ENCODE results near the gene LGALS9B. TPM values are rescaled to one million over a fixed set of nuclear protein-coding genes. Genes with fewer than 3 reads are reported as not detected.
"Not testable (repeated sequence)": the region's sequence is repeated elsewhere in the genome, so short reads cannot be mapped to it uniquely, and the experiment has no call there.

LGALS9B gene
- not detected for total RNA-seq
- long read RNA-seq = 0 reads

GRCh38 chr17:20467447-20467846 is at the start of gene LGALS9B:
LGALS9B (minus strand) TSS chr17:20467539; CDS start chr17:20467470, 69 bp downstream.
- ATAC-seq; DNase-seq; intact Hi-C loops (cut with DNase I): not testable (repeated sequence)

GRCh38 chr17:20516986-20517385 is 49.6 kb upstream of the LGALS9B start:
- DNase-seq; ATAC-seq; intact Hi-C loops (cut with DNase I): not testable (repeated sequence)

- intact Hi-C loops (cut with DNase I); DNase-seq; ATAC-seq: not testable (repeated sequence)
Measured at GRCh38 chr17:20515099-20515498, 47.8 kb upstream of the LGALS9B start.

GRCh38 chr17:20513539-20513938 is 46.2 kb upstream of the LGALS9B start:
- intact Hi-C loops (cut with DNase I); ATAC-seq; DNase-seq: not testable (repeated sequence)

GRCh38 chr17:20512378-20512777 is 45.0 kb upstream of the LGALS9B start:
- ATAC-seq; intact Hi-C loops (cut with DNase I); DNase-seq: not testable (repeated sequence)

- ATAC-seq; DNase-seq; intact Hi-C loops (cut with DNase I): not testable (repeated sequence)
Measured at GRCh38 chr17:20511778-20512177, 44.4 kb upstream of the LGALS9B start.

- DNase-seq; ATAC-seq; intact Hi-C loops (cut with DNase I): not testable (repeated sequence)
Measured at GRCh38 chr17:20505333-20505732, 38.0 kb upstream of the LGALS9B start.

- DNase-seq; ATAC-seq; intact Hi-C loops (cut with DNase I): not testable (repeated sequence)
Measured at GRCh38 chr17:20504388-20505066, 37.2 kb upstream of the LGALS9B start.

GRCh38 chr17:20501896-20502295 is 34.6 kb upstream of the LGALS9B start:
- ATAC-seq; intact Hi-C loops (cut with DNase I); DNase-seq: not testable (repeated sequence)

- DNase-seq, ATAC-seq: not testable (repeated sequence)
Measured at GRCh38 chr17:20500346-20500745, 33.0 kb upstream of the LGALS9B start.

GRCh38 chr17:20495420-20495819 is 28.1 kb upstream of the LGALS9B start:
- DNase-seq; ATAC-seq; intact Hi-C loops (cut with DNase I): not testable (repeated sequence)

More at GRCh38 chr17:20500346-20500745, 33.0 kb upstream of the LGALS9B start:
- intact Hi-C loops (cut with DNase I) = not testable (repeated sequence)

GRCh38 chr17:20494735-20495134 is 27.4 kb upstream of the LGALS9B start:
- intact Hi-C loops (cut with DNase I); DNase-seq; ATAC-seq: not testable (repeated sequence)

- ATAC-seq; DNase-seq; intact Hi-C loops (cut with DNase I): not testable (repeated sequence)
Measured at GRCh38 chr17:20494147-20494546, 26.8 kb upstream of the LGALS9B start.

GRCh38 chr17:20492971-20493370 is 25.6 kb upstream of the LGALS9B start:
- ATAC-seq; intact Hi-C loops (cut with DNase I); DNase-seq: not testable (repeated sequence)

- intact Hi-C loops (cut with DNase I); DNase-seq; ATAC-seq: not testable (repeated sequence)
Measured at GRCh38 chr17:20492099-20492498, 24.8 kb upstream of the LGALS9B start.

- intact Hi-C loops (cut with DNase I); ATAC-seq; DNase-seq: not testable (repeated sequence)
Measured at GRCh38 chr17:20484930-20485329, 17.6 kb upstream of the LGALS9B start.

GRCh38 chr17:20479889-20480591 is 12.7 kb upstream of the LGALS9B start:
- intact Hi-C loops (cut with DNase I); DNase-seq: not testable (repeated sequence)
- peak in 1 of 2 donors; percentile 83 for ATAC-seq

- ATAC-seq = peak in 1 of 2 donors; percentile 62
- intact Hi-C loops (cut with DNase I); DNase-seq: not testable (repeated sequence)
Measured at GRCh38 chr17:20477398-20478071, 10.2 kb upstream of the LGALS9B start.

GRCh38 chr17:20475137-20475831 is 7.9 kb upstream of the LGALS9B start:
- DNase-seq; ATAC-seq; intact Hi-C loops (cut with DNase I): not testable (repeated sequence)
